HL-60 (cell line): ENCODE data around the gene BAHCC1.

Experiments
- GABPA ChIP-seq: IDR thresholded peaks from 2 replicates; pipeline ENCODE4 v1.6.1; 2012; ENCODE audit warnings: low read depth
- POLR2AphosphoS5 ChIP-seq: IDR thresholded peaks from 2 replicates; pipeline ENCODE4 v1.6.1; 2012; ENCODE audit warnings: low read depth
- SPI1 ChIP-seq: IDR thresholded peaks from 2 replicates; pipeline ENCODE4 v1.6.1; 2012; ENCODE audit warnings: low read depth, mild to moderate bottlenecking, borderline replicate concordance
- TF ChIP-seq, protein P1 (sequence below): IDR thresholded peaks from one replicate; pipeline ENCODE4 v1.5.1; 2011; ENCODE audit warnings: low read length, control low read depth, inconsistent platforms; ENCODE audit not compliant: insufficient read depth
- TF ChIP-seq, protein P2 (sequence below): IDR thresholded peaks from 2 replicates; pipeline ENCODE4 v1.6.1; 2012; ENCODE audit warnings: low read depth; ENCODE audit not compliant: insufficient replicate concordance

DNA sequence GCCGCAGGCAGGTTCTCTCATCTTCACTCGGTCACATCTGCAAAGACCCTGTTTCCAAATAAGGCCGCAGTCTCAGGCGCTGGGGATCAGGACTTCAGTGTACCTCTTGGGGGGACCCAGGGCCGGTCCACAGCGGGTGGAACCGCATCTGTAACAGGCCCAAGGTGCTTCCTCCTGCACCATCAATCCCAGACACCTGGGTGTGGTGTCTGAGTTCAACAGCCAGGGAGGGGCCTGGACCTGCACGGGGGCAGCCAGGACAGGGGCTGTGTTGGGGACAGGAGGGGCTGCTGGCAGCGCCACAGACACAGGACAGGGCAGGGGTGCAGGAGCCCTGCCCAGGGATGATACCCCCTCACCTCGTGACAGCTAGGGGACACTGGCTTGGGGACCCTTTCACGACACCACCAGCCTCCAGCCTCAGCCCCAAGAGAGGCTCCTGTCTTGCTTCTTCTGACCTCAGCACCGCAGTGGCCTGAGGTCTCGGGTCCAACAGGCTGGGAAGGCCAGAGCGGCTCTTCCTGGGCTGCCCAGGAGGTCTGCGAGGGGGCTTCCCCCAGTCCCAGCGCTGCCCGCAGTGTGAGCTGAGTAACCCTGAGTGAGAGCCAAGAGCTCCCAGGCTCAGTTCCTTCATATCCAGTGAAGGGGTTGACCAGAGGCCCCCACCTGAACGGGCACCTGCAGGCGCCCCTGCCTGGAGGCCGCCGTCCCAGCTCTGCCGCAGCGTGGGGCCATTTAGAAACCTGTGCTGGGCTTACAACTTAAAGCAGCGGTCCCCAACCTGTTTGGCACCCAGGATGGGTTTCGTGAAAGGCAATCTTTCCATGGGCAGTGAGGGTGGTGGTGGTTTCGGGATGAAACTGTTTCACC is 30.7 kb upstream of the BAHCC1 start:
- TF ChIP-seq, protein P1, sequence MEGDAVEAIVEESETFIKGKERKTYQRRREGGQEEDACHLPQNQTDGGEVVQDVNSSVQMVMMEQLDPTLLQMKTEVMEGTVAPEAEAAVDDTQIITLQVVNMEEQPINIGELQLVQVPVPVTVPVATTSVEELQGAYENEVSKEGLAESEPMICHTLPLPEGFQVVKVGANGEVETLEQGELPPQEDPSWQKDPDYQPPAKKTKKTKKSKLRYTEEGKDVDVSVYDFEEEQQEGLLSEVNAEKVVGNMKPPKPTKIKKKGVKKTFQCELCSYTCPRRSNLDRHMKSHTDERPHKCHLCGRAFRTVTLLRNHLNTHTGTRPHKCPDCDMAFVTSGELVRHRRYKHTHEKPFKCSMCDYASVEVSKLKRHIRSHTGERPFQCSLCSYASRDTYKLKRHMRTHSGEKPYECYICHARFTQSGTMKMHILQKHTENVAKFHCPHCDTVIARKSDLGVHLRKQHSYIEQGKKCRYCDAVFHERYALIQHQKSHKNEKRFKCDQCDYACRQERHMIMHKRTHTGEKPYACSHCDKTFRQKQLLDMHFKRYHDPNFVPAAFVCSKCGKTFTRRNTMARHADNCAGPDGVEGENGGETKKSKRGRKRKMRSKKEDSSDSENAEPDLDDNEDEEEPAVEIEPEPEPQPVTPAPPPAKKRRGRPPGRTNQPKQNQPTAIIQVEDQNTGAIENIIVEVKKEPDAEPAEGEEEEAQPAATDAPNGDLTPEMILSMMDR = no peak
- TF ChIP-seq POLR2AphosphoS5 (no peak), GABPA (no peak), SPI1 (no peak)
- TF ChIP-seq, protein P2, sequence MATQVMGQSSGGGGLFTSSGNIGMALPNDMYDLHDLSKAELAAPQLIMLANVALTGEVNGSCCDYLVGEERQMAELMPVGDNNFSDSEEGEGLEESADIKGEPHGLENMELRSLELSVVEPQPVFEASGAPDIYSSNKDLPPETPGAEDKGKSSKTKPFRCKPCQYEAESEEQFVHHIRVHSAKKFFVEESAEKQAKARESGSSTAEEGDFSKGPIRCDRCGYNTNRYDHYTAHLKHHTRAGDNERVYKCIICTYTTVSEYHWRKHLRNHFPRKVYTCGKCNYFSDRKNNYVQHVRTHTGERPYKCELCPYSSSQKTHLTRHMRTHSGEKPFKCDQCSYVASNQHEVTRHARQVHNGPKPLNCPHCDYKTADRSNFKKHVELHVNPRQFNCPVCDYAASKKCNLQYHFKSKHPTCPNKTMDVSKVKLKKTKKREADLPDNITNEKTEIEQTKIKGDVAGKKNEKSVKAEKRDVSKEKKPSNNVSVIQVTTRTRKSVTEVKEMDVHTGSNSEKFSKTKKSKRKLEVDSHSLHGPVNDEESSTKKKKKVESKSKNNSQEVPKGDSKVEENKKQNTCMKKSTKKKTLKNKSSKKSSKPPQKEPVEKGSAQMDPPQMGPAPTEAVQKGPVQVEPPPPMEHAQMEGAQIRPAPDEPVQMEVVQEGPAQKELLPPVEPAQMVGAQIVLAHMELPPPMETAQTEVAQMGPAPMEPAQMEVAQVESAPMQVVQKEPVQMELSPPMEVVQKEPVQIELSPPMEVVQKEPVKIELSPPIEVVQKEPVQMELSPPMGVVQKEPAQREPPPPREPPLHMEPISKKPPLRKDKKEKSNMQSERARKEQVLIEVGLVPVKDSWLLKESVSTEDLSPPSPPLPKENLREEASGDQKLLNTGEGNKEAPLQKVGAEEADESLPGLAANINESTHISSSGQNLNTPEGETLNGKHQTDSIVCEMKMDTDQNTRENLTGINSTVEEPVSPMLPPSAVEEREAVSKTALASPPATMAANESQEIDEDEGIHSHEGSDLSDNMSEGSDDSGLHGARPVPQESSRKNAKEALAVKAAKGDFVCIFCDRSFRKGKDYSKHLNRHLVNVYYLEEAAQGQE = no peak
